MM.1S (cell line): ENCODE measurements around the gene KCNMA1.

Source experiments
- CTCF ChIP-seq: fragments of 300-600 bp; sonication (generic); IDR thresholded peaks from 2 replicates; pipeline ENCODE4 v1.5.1; 2016; ENCODE audit warnings: antibody characterized with exemption, low read length, mixed read lengths
- EZH2phosphoT487 ChIP-seq: fragments of 300-600 bp; sonication (generic); IDR thresholded peaks from 2 replicates; pipeline ENCODE4 v1.6.1; 2018; ENCODE audit warnings: antibody characterized with exemption, low read length

DNA sequence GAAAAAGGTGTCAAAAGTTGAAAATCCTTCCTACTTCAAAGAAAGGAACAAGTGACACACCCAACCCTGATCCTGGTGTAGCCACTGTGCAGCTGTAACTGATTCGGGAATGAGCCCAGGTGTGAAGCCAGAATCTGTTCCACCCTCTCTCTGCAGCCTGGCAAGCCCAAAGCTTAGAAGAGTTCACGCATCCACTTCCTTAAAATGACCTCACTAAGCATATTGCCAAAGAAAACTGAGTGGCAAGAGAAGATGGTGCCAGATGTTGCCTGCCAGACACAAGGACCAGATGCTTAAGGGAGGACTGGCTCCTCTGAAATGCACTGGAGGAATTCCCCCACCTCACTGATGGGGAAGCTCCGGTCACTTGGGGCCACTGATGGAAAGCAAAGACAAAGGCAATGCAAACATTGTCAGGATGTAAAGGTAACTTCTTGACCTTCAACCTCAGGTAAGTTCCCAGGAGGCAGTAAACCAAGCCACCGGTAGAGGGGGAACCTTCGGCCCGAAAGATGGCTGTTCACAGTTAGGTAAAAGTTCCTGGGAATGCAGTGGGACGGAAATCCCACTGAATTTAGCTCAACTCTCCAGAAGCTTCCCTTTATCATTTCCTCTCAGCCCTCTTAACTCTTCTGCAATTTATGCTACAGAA, 554.9 kb downstream of the KCNMA1 start:
- no peak for TF ChIP-seq EZH2phosphoT487
- TF ChIP-seq CTCF = no peak
